Type B pancreatic cell (in vitro differentiated cells): ENCODE measurements around the gene BASP1. TPM values are rescaled to one million over a fixed set of nuclear protein-coding genes. Genes with fewer than 3 reads are reported as not detected.
"Not testable (repeated sequence)": the region's sequence is repeated elsewhere in the genome, so short reads cannot be mapped to it uniquely, and the experiment has no call there.

Source experiments
- DNase-seq: peaks from one replicate; pipeline ENCODE4 v3.0.0; 2021; ENCODE audit warnings: mixed read lengths; ENCODE audit not compliant: unreplicated experiment; ENCODE audit errors: extremely low spot score
- H3K27ac Mint-ChIP-seq: 2 replicates; pipeline ENCODE4 v1.8.0; 2021; ENCODE audit warnings: mild to moderate bottlenecking, mixed read lengths
- H3K27me3 Mint-ChIP-seq: 2 replicates; pipeline ENCODE4 v1.8.0; 2021; ENCODE audit warnings: mixed read lengths
- H3K36me3 Mint-ChIP-seq: 2 replicates; pipeline ENCODE4 v1.8.0; 2021; ENCODE audit warnings: mixed read lengths
- H3K4me1 Mint-ChIP-seq: one replicate; pipeline ENCODE4 v1.8.0; 2021; ENCODE audit warnings: mixed read lengths; ENCODE audit not compliant: unreplicated experiment
- H3K4me3 Mint-ChIP-seq: 2 replicates; pipeline ENCODE4 v1.8.0; 2021; ENCODE audit warnings: mild to moderate bottlenecking, mixed read lengths
- H3K9me3 Mint-ChIP-seq: 2 replicates; pipeline ENCODE4 v1.8.0; 2021; ENCODE audit warnings: mixed read lengths
- CTCF ChIP-seq: fragments of 200-600 bp; sonication (generic); conservative IDR thresholded peaks from 2 replicates; pipeline ENCODE4 v1.5.0; 2021; ENCODE audit warnings: antibody characterized with exemption, mild to moderate bottlenecking
- total RNA-seq: library from RNA; stranded (reverse); gene quantifications from 2 replicates; pipeline ENCODE4 v1.2.1, GENCODE V29; 2021; ENCODE audit warnings: low replicate concordance

Gene BASP1
- total RNA-seq, 1 donor from 2014 or later = 131 TPM

- Mint-ChIP-seq H3K27me3 (no peaks in the 10 kb centered on the region), H3K36me3 (no peaks in the 10 kb centered on the region), H3K4me3 (no peak overlapping the region), H3K27ac (no peak overlapping the region), H3K9me3 (peaks cover 5% of the 10 kb centered on the region), H3K4me1 (peaks cover 21% of the 10 kb centered on the region)
- TF ChIP-seq CTCF = no peak
- DNase-seq = no peak
Measured at GRCh38 chr5:17187011-17187785, 30.2 kb upstream of the BASP1 start.

GRCh38 chr5:17187786-17188170 is 29.7 kb upstream of the BASP1 start:
- H3K9me3 Mint-ChIP-seq = peaks cover 5% of the 10 kb centered on the region
- H3K4me1 Mint-ChIP-seq = peaks cover 22% of the 10 kb centered on the region
- H3K4me3 Mint-ChIP-seq = no peak overlapping the region
- H3K27ac Mint-ChIP-seq = no peak overlapping the region
- no peaks in the 10 kb centered on the region for H3K36me3 Mint-ChIP-seq
- TF ChIP-seq CTCF = no peak
- no peaks in the 10 kb centered on the region for H3K27me3 Mint-ChIP-seq
- no peak for DNase-seq

GRCh38 chr5:17189381-17190036 is 27.9 kb upstream of the BASP1 start:
- Mint-ChIP-seq H3K4me1 (peaks cover 22% of the 10 kb centered on the region), H3K9me3 (peaks cover 5% of the 10 kb centered on the region), H3K4me3 (no peak overlapping the region), H3K27me3 (no peaks in the 10 kb centered on the region), H3K27ac (no peak overlapping the region), H3K36me3 (no peaks in the 10 kb centered on the region)
- peak; percentile 93 for TF ChIP-seq CTCF
- DNase-seq = peak; percentile 79

- Mint-ChIP-seq H3K27me3 (no peaks in the 10 kb centered on the region), H3K9me3 (peaks cover 5% of the 10 kb centered on the region), H3K4me3 (peak overlapping the region; percentile 27), H3K27ac (peak overlapping the region; percentile 55), H3K36me3 (no peaks in the 10 kb centered on the region), H3K4me1 (peaks cover 22% of the 10 kb centered on the region)
- DNase-seq = no peak
- TF ChIP-seq CTCF = peak; percentile 96
Measured at GRCh38 chr5:17190242-17190778, 27.1 kb upstream of the BASP1 start.

GRCh38 chr5:17190799-17191391 is 26.5 kb upstream of the BASP1 start:
- peak overlapping the region; percentile 27 for H3K4me3 Mint-ChIP-seq
- H3K9me3 Mint-ChIP-seq = peaks cover 5% of the 10 kb centered on the region
- H3K27me3 Mint-ChIP-seq = no peaks in the 10 kb centered on the region
- DNase-seq = no peak
- peak; percentile 7 for TF ChIP-seq CTCF
- H3K27ac Mint-ChIP-seq = peak overlapping the region; percentile 55
- H3K4me1 Mint-ChIP-seq = peaks cover 22% of the 10 kb centered on the region
- H3K36me3 Mint-ChIP-seq = no peaks in the 10 kb centered on the region

GRCh38 chr5:17191574-17191973 is 25.9 kb upstream of the BASP1 start:
- H3K27ac Mint-ChIP-seq, H3K9me3 Mint-ChIP-seq, H3K36me3 Mint-ChIP-seq, H3K27me3 Mint-ChIP-seq, H3K4me3 Mint-ChIP-seq, DNase-seq: not testable (repeated sequence)
- H3K4me1 Mint-ChIP-seq = peaks cover 22% of the 10 kb centered on the region
